ENCODE measurements around the gene TNP1. TPM values are rescaled to one million over a fixed set of nuclear protein-coding genes. Genes with fewer than 3 reads are reported as not detected.

TNP1 gene
- total RNA-seq, 1 experiment from 2014 or later, result not detected

DNA sequence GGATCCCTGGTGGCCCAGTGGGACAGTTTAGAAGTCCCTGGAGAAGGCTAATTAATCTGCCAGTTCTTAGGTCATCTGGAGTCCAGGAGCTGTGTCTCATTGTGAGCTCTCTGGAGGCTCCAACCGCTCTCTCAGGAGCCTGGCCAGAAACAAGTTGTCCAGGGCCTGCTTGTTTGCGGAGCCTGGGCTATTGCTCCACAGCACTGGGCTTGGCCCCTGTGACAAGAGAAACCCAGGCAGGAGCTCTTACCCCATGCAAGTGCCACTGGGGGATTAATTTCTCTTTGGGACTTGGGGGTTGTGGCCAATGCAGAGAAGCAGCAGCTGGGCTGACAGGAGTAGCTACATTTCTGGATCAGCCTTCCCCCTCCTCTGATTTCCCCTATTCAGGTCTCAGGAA, 24.5 kb upstream of the TNP1 start:
- Histone ChIP-seq H3K9me3 (ENCODE audit: control insufficient read depth, low read depth, low read length) (no peaks in the 10 kb centered on the region), H3K18ac (ENCODE audit: insufficient read length, low read depth, low read length) (no peak overlapping the region), H3K9ac (ENCODE audit: extremely low read depth, insufficient read length, low read length) (no peak overlapping the region), H2BK5ac (ENCODE audit: insufficient read length, low read length) (no peak overlapping the region), H3K23me2 (ENCODE audit: insufficient read length, low read depth, low read length, poor library complexity, severe bottlenecking) (no peaks in the 10 kb centered on the region), H3K79me2 (ENCODE audit: insufficient read depth, low read length) (no peaks in the 10 kb centered on the region), H3K27ac (ENCODE audit: insufficient read length, low read depth, low read length) (no peak overlapping the region), H2AK5ac (ENCODE audit: insufficient read length, low read length) (no peak overlapping the region), H2BK120ac (ENCODE audit: low read depth, low read length, poor library complexity, severe bottlenecking) (no peak overlapping the region), H3K4me2 (ENCODE audit: insufficient read depth, insufficient read length, low read length) (no peak overlapping the region), H3K4ac (ENCODE audit: low read depth, low read length) (no peak overlapping the region), H3K79me1 (ENCODE audit: insufficient read depth, low read depth, low read length, poor library complexity, severe bottlenecking) (no peaks in the 10 kb centered on the region), H2AFZ (ENCODE audit: low read length) (no peak overlapping the region), H4K8ac (replicated peaks; ENCODE audit: insufficient read length, low read depth, low read length) (no peak overlapping the region), H4K20me1 (ENCODE audit: control insufficient read depth, insufficient read depth, insufficient read length) (no peaks in the 10 kb centered on the region), H2BK15ac (ENCODE audit: low read depth, low read length) (no peak overlapping the region), H3T11ph (ENCODE audit: low read length) (no peak overlapping the region), H4K5ac (ENCODE audit: insufficient read length, low read depth, low read length) (no peak overlapping the region), H3K23ac (ENCODE audit: insufficient read length, low read depth, low read length) (no peak overlapping the region), H2BK12ac (ENCODE audit: insufficient read length, low read depth, low read length) (no peak overlapping the region), H3K4me1 (ENCODE audit: insufficient read depth, low read length) (peaks cover 2% of the 10 kb centered on the region; the same call in 1 of the 2 replicates), H3K56ac (ENCODE audit: insufficient read length, low read depth, low read length) (no peak overlapping the region), H2BK20ac (ENCODE audit: low read depth, low read length, poor library complexity, severe bottlenecking) (no peak overlapping the region), H3K14ac (ENCODE audit: insufficient read depth, low read length) (no peak overlapping the region), H3K27me3 (ENCODE audit: insufficient read depth, low read length) (no peaks in the 10 kb centered on the region), H4K91ac (ENCODE audit: insufficient read length, low read depth, low read length) (no peak overlapping the region)
- H3K9me3 Mint-ChIP-seq, result peaks cover 4 to 6% of the 10 kb centered on the region in 2 experiments; a peak in 3 of 5 replicates
- H3K4me3 Mint-ChIP-seq, result no peak overlapping the region
- DNase-seq, result no peak
- no CpG with 5 or more reads among the region's 2 CpGs for WGBS (ENCODE audit: extremely low coverage, insufficient read length, low lambda C conversion rate)
- no peak overlapping the region for H3K27ac Mint-ChIP-seq
- TF ChIP-seq, protein P1, sequence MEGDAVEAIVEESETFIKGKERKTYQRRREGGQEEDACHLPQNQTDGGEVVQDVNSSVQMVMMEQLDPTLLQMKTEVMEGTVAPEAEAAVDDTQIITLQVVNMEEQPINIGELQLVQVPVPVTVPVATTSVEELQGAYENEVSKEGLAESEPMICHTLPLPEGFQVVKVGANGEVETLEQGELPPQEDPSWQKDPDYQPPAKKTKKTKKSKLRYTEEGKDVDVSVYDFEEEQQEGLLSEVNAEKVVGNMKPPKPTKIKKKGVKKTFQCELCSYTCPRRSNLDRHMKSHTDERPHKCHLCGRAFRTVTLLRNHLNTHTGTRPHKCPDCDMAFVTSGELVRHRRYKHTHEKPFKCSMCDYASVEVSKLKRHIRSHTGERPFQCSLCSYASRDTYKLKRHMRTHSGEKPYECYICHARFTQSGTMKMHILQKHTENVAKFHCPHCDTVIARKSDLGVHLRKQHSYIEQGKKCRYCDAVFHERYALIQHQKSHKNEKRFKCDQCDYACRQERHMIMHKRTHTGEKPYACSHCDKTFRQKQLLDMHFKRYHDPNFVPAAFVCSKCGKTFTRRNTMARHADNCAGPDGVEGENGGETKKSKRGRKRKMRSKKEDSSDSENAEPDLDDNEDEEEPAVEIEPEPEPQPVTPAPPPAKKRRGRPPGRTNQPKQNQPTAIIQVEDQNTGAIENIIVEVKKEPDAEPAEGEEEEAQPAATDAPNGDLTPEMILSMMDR (conservative IDR thresholded peaks at IDR 0.05), result no peak
- peaks cover 1 to 4% (median 4%) of the 10 kb centered on the region in 3 experiments; a peak in 4 of 7 replicates for H3K36me3 Mint-ChIP-seq (ENCODE audit: insufficient read depth in 1 of 3, low read depth in 3 of 3)
- peaks cover 10 to 15% of the 10 kb centered on the region in 2 experiments for H3K4me1 Mint-ChIP-seq
- peaks cover 12% of the 10 kb centered on the region for H3K27me3 Mint-ChIP-seq (ENCODE audit: low read depth)

All from H9 (cell line).